GM18909 (cell line): Measurements from ENCODE around the gene PLAU.
"Not testable (repeated sequence)": the region's sequence is repeated elsewhere in the genome, so short reads cannot be mapped to it uniquely, and the experiment has no call there.

Source experiments
- ATAC-seq: cut with Tn5 transposase; IDR thresholded peaks from one replicate; pipeline ENCODE4 v1.9.1; 2021; ENCODE audit warnings: mild to moderate bottlenecking; ENCODE audit not compliant: unreplicated experiment, poor library complexity

The PLAU gene

DNA sequence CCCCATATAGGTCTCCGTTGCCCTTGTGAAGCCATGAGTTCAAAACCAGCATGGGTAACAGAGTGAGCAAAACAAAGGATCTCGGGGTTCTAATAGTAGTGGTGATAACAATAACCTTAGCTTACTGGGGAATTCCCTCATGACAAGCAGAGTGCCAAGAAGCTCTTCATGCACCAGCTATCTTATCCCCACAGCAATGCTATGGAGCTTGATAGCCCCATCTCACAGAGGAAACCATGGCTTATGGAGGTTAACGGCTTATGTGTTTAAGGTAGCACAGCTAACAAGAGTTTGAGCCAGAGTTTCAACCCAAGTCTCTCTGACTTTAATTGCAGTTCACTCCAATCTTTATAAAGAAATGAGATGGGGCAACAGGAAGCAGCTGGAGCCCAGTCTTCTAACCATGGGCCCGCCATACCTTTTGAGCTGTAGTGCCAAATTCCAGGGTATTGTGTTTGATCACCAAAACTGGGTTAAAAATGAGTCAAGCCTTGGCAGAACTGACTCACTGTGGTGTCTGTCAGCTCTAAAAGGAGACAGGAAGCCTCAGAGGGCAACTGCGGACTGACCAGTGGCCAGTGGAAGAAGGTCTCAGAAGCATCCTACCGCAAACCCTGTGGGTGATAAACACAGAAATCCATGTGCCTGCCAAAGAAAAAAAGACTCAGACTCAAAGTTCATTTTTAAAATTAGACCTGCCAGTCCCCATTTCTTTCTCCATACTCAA lies 16.5 kb upstream of the PLAU start:
- ATAC-seq, result no peak

DNA sequence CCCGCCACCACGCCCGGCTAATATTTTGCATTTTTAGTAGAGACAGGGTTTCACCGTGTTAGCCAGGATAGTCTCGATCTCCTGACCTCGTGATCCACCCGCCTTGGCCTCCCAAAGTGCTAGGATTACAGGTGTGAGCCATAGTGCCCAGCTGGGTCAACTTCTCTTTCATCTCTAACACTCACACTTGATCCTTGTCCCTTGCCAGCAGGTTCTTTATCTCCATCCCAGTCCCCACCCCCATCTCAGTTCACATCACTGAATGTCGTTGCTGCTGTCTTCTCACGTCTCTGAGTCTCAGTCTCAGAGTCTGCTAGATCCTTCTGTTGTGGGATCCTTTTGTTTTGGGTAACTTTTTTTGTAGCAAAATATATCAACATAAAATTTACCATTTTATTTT lies 15.6 kb upstream of the PLAU start:
- not testable (repeated sequence) for ATAC-seq

DNA sequence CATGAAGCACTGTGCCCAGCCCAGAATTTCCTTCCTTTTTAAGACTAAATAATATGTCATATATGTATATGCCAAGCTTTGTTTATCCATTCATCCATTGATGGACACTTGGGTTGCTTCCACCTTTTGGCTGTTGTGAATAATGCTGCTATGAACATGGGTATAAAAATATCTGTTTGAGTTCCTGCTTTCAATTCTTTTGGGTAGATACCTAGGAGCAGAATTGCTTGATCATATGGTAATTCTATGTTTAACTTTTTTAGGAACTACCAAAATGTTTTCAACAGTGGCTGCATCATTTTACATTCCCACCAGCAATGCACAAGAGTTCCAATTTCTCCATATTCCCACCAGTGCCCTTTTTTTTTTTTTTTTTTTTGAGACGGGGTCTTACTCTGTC lies 13.2 kb upstream of the PLAU start:
- ATAC-seq, result no peak

GRCh38 chr10:73898730-73899410 lies 12.1 kb upstream of the PLAU start:
- ATAC-seq, result no peak

GRCh38 chr10:73899423-73899822 lies 11.5 kb upstream of the PLAU start:
- no peak for ATAC-seq

GRCh38 chr10:73900064-73900463 lies 10.9 kb upstream of the PLAU start:
- ATAC-seq, result no peak

- no peak for ATAC-seq
Observed at GRCh38 chr10:73901261-73901660, 9.7 kb upstream of the PLAU start.

DNA sequence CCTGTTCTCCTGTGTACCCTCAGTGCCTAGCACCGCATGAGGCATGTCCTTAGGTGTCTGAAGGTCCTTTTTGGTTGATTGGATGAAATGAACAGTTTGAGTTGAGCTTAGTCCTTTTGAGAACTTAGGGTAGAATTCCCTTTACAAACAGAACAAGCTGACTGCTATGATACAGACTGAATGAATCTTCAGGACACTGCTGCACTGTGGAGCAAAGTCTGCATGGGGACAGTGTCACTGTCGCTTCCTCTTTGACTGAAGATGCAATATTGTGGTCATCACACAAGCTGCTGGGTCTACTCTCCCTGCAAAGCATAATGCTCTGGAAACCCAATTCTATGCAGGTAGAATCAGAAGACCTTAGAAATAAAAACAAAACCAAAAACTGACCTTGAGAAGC lies 8.6 kb upstream of the PLAU start:
- ATAC-seq, result no peak

DNA sequence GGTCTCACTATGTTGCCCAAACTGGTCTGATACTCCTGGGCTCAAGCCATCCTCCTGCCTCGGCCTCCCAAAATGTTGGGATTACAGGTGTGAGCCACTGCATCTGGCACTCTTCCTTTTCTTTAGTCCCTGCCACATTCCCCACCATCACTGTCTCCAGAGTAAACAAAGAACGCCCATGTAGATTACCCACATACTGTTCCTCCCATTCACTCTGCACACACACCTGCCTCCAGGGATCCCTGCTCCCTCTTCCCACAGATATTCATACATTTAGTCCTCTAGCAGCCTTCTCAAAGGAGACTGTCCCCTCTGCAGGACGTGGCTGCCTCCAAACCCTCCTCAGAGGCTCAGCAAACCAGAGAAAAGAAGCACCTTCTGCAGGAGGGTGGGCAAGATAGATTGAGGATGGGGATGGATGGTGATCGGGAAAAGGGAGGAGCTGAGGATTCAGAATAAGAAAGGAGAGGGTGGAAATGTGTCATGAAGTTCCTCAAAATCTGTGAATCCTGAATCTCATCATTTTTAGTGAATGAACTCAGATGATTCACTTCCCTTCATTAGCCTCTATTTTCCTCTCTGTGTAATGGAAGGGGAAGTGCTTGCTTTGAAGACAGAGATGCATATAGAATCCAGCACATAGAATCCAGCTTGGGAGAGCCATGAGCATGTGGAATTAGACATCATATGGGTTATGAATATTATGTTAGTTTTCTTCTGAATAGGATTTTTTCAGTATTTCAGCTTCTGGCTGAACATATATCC lies 5.5 kb upstream of the PLAU start:
- no peak for ATAC-seq

- no peak for ATAC-seq
Observed at GRCh38 chr10:73906524-73907447, 4.1 kb upstream of the PLAU start.

- ATAC-seq, result no peak
Observed at GRCh38 chr10:73907841-73908517, 3.0 kb upstream of the PLAU start.

DNA sequence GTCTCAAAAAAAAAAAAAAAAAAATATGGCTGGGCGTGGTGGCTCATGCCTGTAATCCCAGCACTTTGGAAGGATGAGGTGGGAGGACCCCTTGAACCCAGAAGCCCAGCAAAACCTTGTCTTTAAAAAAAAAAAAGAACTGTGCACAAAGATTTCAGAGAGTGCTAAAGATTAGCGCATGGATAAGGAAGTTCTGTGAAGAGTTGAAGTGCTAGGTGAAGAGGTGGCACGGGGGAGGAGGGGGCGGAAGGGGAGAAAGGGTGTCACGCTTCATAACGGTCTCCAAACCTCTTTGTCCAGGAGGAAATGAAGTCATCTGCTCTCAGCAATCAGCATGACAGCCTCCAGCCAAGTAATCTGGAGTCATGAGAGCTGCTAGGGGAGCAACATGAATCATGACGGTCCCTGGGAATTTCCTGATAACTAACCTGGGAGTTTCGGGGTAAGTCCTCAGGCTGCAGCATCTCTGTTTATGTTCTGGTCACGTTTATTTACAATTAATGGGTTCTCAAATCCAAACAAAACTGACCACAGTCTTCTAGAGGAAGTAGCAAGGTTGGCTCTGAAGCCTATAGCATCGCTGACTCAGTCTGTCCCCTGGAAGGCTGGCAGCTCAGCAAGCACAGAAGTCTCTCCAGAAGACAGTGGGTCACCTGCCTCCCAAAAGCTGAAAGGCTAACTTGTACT lies 1.9 kb upstream of the PLAU start:
- no peak for ATAC-seq

DNA sequence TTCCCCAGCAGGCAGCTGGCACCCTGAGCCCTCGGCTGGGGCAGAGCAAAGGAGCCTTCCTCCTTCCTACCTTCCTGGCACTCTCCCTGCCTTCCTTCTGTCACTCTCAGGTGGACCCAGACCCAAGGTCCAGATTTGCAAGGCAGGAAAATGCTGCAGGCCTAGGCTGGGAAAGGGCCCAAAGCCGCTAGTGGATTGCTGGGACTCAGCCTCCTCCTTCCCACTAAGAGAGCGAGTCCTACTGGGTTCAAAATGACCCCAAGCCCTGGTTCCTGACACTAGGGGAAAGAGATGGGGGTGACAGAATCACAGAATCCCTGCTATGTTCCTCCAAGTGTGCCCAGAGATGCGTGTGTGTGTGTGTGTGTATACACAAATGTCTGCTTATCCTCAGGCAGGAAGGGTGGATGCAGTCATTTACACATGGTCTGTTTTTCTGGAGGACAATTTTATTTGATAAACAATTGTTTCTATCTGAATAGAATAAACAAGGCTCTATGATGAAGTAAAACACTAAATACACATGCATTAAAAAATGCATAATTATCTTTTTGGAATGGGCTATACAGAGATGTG lies 1.3 kb upstream of the PLAU start:
- no peak for ATAC-seq

DNA sequence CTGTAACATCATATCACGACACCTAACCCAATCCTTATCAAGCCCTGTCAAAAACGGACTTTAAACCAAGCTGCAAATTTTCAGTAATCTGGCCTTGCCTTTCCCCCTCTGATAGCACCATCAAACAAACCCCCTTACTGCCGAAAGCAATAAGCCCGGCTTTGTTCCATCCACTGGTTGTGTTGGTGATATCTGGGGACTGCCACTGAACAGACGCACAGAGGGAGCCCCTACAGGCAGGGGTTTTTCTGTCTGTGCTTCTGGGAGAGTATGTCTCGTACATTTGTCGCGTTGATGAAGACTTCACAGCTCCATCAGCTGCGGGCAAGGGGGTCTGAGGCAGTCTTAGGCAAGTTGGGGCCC lies 550 bp upstream of the PLAU start:
- ATAC-seq, result peak; percentile 20

- ATAC-seq, result no peak
Observed at GRCh38 chr10:73911553-73912004, 647 bp downstream of the PLAU start.

GRCh38 chr10:73914036-73914435 lies 3.1 kb downstream of the PLAU start:
- ATAC-seq, result no peak

DNA sequence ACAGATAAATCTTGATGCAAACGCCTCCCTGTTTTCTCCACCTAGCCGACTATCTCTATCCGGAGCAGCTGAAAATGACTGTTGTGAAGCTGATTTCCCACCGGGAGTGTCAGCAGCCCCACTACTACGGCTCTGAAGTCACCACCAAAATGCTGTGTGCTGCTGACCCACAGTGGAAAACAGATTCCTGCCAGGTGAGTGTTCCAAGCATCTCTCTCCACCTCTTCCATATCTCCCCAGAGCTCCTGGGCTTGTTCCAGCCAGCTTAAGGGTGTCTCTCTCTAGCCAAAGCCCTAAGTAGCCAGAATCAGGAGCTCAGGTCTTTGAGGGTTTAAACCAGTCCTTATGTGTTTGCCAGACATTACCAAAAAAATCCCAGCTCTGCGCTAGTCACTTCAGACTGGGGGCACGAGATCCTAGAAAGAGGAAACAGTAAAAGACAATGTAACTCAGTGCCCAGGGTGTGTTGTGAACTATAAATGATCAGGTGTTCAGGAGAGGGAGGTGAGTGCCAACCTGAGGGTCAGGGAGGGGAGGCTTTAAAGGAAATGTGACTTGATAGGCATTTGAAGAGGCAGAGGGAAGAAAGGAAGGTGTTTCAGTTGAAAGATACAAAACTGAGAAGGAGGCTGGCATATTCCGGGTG lies 4.4 kb downstream of the PLAU start:
- no peak for ATAC-seq

- ATAC-seq, result no peak
Observed at GRCh38 chr10:73916761-73917470, 6.0 kb downstream of the PLAU start.
